OCI-LY7 (cell line): Measurements from ENCODE around the gene CLPTM1. TPM values are rescaled to one million over a fixed set of nuclear protein-coding genes. Genes with fewer than 3 reads are reported as not detected.

Experiments used
- BruUV-seq: library from RNA; stranded (reverse); fragments of 400-500 nt; replicated peaks from 2 replicates; lab custom pipeline; 2021; lab: Mats Ljungman, UMichigan
- CTCF ChIA-PET: fragments of 300-600 bp; sonication (Branson Sonifier 250); formaldehyde crosslinking; loops from one replicate; lab custom pipeline; 2022; ENCODE audit warnings: antibody characterized with exemption; ENCODE audit not compliant: unreplicated experiment; lab: Charles Lee
- POLR2A ChIA-PET: fragments of 300-600 bp; sonication (Branson Sonifier 250); formaldehyde crosslinking; loops from one replicate; lab custom pipeline; 2022; ENCODE audit warnings: antibody characterized with exemption; lab: Charles Lee
- DNase-seq: peaks from one replicate; pipeline ENCODE4 v3.0.0-alpha.2; 2015; ENCODE audit warnings: low spot score
- H2AFZ ChIP-seq: fragments of 200-600 bp; sonication (generic), shearing (Covaris generic); 2 replicates; pipeline ENCODE4 v1.6.1; 2014; ENCODE audit warnings: mild to moderate bottlenecking, antibody characterized with exemption, low read length, moderate library complexity
- H3K27ac ChIP-seq: fragments of 200-600 bp; sonication (generic); 2 replicates; pipeline ENCODE4 v1.5.1; 2014; ENCODE audit warnings: mixed run types, low read depth, mild to moderate bottlenecking, moderate library complexity, low read length, inconsistent platforms; ENCODE audit not compliant: poor library complexity, severe bottlenecking
- H3K36me3 ChIP-seq: fragments of 200-600 bp; sonication (generic); 2 replicates; pipeline ENCODE4 v1.6.1; 2014; ENCODE audit warnings: mild to moderate bottlenecking, antibody characterized with exemption, low read length, moderate library complexity, mixed read lengths; ENCODE audit not compliant: insufficient read depth
- H3K4me1 ChIP-seq: fragments of 200-600 bp; sonication (generic); 2 replicates; pipeline ENCODE4 v1.5.1; 2014; ENCODE audit warnings: mild to moderate bottlenecking, low read length; ENCODE audit not compliant: insufficient read depth, poor library complexity, severe bottlenecking
- H3K4me2 ChIP-seq: fragments of 200-600 bp; sonication (generic); 2 replicates; pipeline ENCODE4 v1.6.1; 2014; ENCODE audit warnings: mild to moderate bottlenecking, low read length
- H3K4me3 ChIP-seq: fragments of 200-600 bp; sonication (generic); 2 replicates; pipeline ENCODE4 v1.5.1; 2014; ENCODE audit warnings: mild to moderate bottlenecking, low read depth, low read length; ENCODE audit not compliant: poor library complexity, severe bottlenecking
- H3K79me2 ChIP-seq: fragments of 200-600 bp; sonication (generic); 2 replicates; pipeline ENCODE4 v1.6.1; 2016; ENCODE audit warnings: low read depth, mild to moderate bottlenecking, low read length, moderate library complexity, mixed read lengths; ENCODE audit not compliant: insufficient read depth
- H3K9me2 ChIP-seq: fragments of 200-600 bp; sonication (generic); 2 replicates; pipeline ENCODE4 v1.6.1; 2016; ENCODE audit warnings: mild to moderate bottlenecking, low read length, mixed read lengths; ENCODE audit not compliant: insufficient read depth
- H3K9me3 ChIP-seq: fragments of 200-600 bp; sonication (generic); 2 replicates; pipeline ENCODE4 v1.6.1; 2014; ENCODE audit warnings: mild to moderate bottlenecking, mixed run types, low read length, mixed read lengths
- H4K20me1 ChIP-seq: fragments of 200-600 bp; sonication (generic); 2 replicates; pipeline ENCODE4 v1.6.1; 2014; ENCODE audit warnings: mild to moderate bottlenecking, antibody characterized with exemption, low read length, moderate library complexity, mixed read lengths; ENCODE audit not compliant: insufficient read depth
- CTCF ChIP-seq: fragments of 200-600 bp; sonication (generic); conservative IDR thresholded peaks from 2 replicates; pipeline ENCODE4 v1.5.1; 2014; ENCODE audit warnings: mild to moderate bottlenecking, antibody characterized with exemption, low read length, moderate library complexity, mixed read lengths
- EZH2phosphoT487 ChIP-seq: fragments of 200-600 bp; sonication (generic); IDR thresholded peaks from 2 replicates; pipeline ENCODE4 v1.6.1; 2018; ENCODE audit warnings: low read depth, borderline replicate concordance, mild to moderate bottlenecking, mixed run types, antibody characterized with exemption, low read length, moderate library complexity, mixed read lengths
- intact Hi-C: fragments of 100-400 bp; cut with micrococcal nuclease; formaldehyde crosslinking; loops from one replicate; pipeline ENCODE4 v1.10.0; 2022; ENCODE audit not compliant: unreplicated experiment
- total RNA-seq, 2 experiments: library from RNA; depleted of rRNA in 1 of 2; stranded (reverse); fragments of >200 nt in 1 of 2; shearing (Covaris generic) in 1 of 2; gene quantifications; 2 replicates each; pipeline ENCODE4 v1.2.3, GENCODE V29; 2014 to 2022

CLPTM1 gene
- total RNA-seq, 2 experiments from 2014 or later: 34.0 to 70.3 TPM

- Histone ChIP-seq H4K20me1 (no peaks in the 10 kb centered on the region), H3K9me3 (no peaks in the 10 kb centered on the region), H3K79me2 (no peaks in the 10 kb centered on the region), H3K4me2 (no peak overlapping the region), H3K27ac (no peak overlapping the region), H2AFZ (no peak overlapping the region), H3K36me3 (peaks cover 91% of the 10 kb centered on the region), H3K4me1 (no peaks in the 10 kb centered on the region), H3K4me3 (no peak overlapping the region), H3K9me2 (no peaks in the 10 kb centered on the region)
- no peak for DNase-seq
- intact Hi-C loops: no loop called here
- TF ChIP-seq EZH2phosphoT487: no peak
- BruUV-seq: no TSS peak
- CTCF ChIA-PET: no interaction called here
- POLR2A ChIA-PET: no interaction called here
Measured at GRCh38 chr19:45032421-45032820, 77.2 kb downstream of the CLPTM1 start.

GRCh38 chr19:45035755-45036154, 80.6 kb downstream of the CLPTM1 start:
- Histone ChIP-seq H3K4me2 (no peak overlapping the region), H3K27ac (no peak overlapping the region), H3K4me1 (peaks cover 13% of the 10 kb centered on the region), H2AFZ (no peak overlapping the region), H3K79me2 (peaks cover 19% of the 10 kb centered on the region), H3K36me3 (peaks cover 80% of the 10 kb centered on the region), H3K9me3 (no peaks in the 10 kb centered on the region), H3K4me3 (no peak overlapping the region), H4K20me1 (peaks cover 13% of the 10 kb centered on the region), H3K9me2 (no peaks in the 10 kb centered on the region)
- POLR2A ChIA-PET: no interaction called here
- BruUV-seq: no TSS peak
- DNase-seq: no peak
- intact Hi-C loops: no loop called here
- TF ChIP-seq CTCF: no peak
- no peak for TF ChIP-seq EZH2phosphoT487
- CTCF ChIA-PET: no interaction called here

- TF ChIP-seq CTCF: no peak
- no peak for TF ChIP-seq EZH2phosphoT487
- Histone ChIP-seq H4K20me1 (peaks cover 17% of the 10 kb centered on the region), H3K9me2 (no peaks in the 10 kb centered on the region), H2AFZ (no peak overlapping the region), H3K9me3 (no peaks in the 10 kb centered on the region), H3K36me3 (peaks cover 85% of the 10 kb centered on the region), H3K27ac (no peak overlapping the region), H3K4me2 (no peak overlapping the region), H3K79me2 (peaks cover 36% of the 10 kb centered on the region), H3K4me3 (no peak overlapping the region), H3K4me1 (peaks cover 27% of the 10 kb centered on the region)
- BruUV-seq: no TSS peak
- ChIA-PET POLR2A (interaction anchor here (0.6 to 1.7 kb wide), 3 partner anchors 9 to 85 kb away, joined by 3 to 9 read pairs (median 4); no protein-coding TSS in a partner anchor), CTCF (no interaction called here)
- intact Hi-C loops: loop anchor here (2.0 kb wide), 1 partner anchor 21 kb away; no protein-coding TSS in a partner anchor
- DNase-seq: no peak
Measured at GRCh38 chr19:45037393-45038169, 82.4 kb downstream of the CLPTM1 start.
